ENCODE measurements around the gene SCCPDH. TPM values are rescaled to one million over a fixed set of nuclear protein-coding genes. Genes with fewer than 3 reads are reported as not detected.

The SCCPDH gene
- total RNA-seq, 1 donor from 2014 or later: 23.5 TPM

DNA sequence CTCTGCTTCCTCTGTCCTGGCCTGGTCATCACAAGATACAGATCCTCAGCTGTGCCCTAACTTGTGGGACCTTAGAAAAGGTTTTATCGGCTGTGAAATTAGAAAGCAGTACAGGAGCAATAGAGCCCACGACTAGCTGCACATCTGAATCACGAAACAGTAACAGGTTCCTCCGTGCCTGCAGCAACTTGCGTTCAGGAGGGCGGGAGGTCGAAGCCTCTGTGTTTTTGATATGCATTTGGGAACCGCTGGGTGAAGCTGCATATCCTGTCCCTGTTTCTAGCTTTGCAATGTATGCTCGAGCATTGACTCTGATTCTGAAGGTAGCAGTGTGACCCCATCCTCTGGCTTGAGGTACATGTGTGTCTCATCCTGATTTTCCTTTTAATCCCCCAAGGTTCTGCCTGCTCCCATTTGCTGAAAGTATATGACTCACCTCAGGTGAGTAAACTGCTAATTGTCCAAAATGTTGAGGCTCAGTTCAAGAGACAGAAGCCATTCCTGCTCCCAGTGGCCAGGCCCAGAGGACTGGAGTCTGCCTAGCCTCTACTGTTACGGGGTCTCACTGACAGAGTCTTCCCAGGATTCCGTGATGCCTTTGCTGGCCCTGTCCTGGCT lies 44.3 kb downstream of the SCCPDH start:
- peaks cover 5% of the 10 kb centered on the region for H3K36me3 Mint-ChIP-seq (ENCODE audit: low read depth)
- H3K27me3 Mint-ChIP-seq (ENCODE audit: insufficient read depth): no peaks in the 10 kb centered on the region
- no peak for DNase-seq (ENCODE audit: low spot score)
- intact Hi-C loops (cut with micrococcal nuclease): no loop called here
- H3K4me1 Mint-ChIP-seq (ENCODE audit: low read depth): no peaks in the 10 kb centered on the region
- H3K9me3 Mint-ChIP-seq: no peaks in the 10 kb centered on the region
- no peak overlapping the region for H3K27ac Mint-ChIP-seq
- H3K4me3 Mint-ChIP-seq: no peak overlapping the region

DNA sequence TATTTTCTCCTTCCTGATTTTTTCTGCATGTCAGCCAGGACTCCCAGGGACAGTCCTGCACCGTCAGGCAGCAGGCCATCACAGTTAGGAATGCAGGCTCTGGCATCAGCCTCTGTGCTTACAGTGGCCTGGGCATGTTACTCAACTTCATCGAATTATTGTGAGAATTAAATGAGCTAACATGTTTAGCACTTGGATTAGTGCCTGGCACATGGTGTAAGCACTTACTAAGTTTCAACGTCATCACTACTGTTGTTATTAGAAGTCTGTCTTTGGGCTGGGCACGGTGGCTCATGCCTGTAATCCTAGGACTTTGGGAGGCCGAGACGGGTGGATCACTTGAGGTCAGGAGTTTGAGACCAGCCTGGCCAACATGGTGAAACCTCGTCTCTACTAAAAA lies 45.1 kb downstream of the SCCPDH start:
- H3K9me3 Mint-ChIP-seq: no peaks in the 10 kb centered on the region
- H3K27me3 Mint-ChIP-seq (ENCODE audit: insufficient read depth): no peaks in the 10 kb centered on the region
- peaks cover 5% of the 10 kb centered on the region for H3K36me3 Mint-ChIP-seq (ENCODE audit: low read depth)
- H3K27ac Mint-ChIP-seq: no peak overlapping the region
- no peak overlapping the region for H3K4me3 Mint-ChIP-seq
- H3K4me1 Mint-ChIP-seq (ENCODE audit: low read depth): no peaks in the 10 kb centered on the region
- intact Hi-C loops (cut with micrococcal nuclease): no loop called here
- no peak for DNase-seq (ENCODE audit: low spot score)

DNA sequence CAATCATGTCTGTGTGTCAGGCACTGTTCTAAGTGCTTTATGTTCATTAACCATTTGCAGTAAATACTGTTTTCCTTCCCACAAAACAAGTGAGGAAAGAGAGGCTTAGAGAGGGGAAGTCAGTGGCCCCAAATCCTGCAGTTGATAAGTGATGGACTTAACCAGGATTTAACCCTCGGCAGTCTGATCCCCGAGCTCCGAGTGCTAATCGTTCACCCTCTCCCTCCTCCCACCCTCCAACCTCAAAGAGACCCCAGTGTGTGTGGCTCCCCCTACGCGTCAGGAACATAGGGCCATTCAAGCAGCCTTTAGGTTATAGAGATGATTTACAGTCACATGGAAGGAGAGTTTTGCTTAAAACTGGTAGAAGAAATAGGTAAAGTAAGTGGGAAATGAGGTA lies 47.2 kb downstream of the SCCPDH start:
- Mint-ChIP-seq H3K27ac (no peak overlapping the region), H3K4me3 (no peak overlapping the region), H3K27me3 (ENCODE audit: insufficient read depth) (no peaks in the 10 kb centered on the region), H3K36me3 (ENCODE audit: low read depth) (peaks cover 4% of the 10 kb centered on the region), H3K9me3 (no peaks in the 10 kb centered on the region), H3K4me1 (ENCODE audit: low read depth) (no peaks in the 10 kb centered on the region)
- intact Hi-C loops (cut with micrococcal nuclease): no loop called here
- DNase-seq (ENCODE audit: low spot score): no peak

DNA sequence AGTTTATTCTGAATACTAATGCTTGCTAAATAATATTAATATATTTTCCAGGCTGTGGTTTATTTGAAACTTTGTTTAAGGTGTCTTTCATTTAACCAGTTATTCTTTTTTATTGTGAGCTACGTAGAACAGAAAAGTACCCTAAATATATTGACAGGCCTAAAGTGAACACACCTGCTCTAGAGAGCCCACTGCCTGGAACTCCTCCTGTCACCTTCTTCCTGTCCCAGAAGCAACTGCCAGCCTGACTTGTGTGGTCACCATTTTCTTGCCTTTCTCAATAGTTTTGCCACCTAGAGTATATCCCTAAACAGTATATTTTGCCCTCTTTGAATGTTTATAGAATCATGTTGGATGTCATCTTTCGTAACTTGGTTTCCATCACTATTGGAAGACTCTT lies 48.5 kb downstream of the SCCPDH start:
- H3K9me3 Mint-ChIP-seq: no peaks in the 10 kb centered on the region
- H3K27ac Mint-ChIP-seq: no peak overlapping the region
- H3K27me3 Mint-ChIP-seq (ENCODE audit: insufficient read depth): no peaks in the 10 kb centered on the region
- H3K4me3 Mint-ChIP-seq: no peak overlapping the region
- no peaks in the 10 kb centered on the region for H3K4me1 Mint-ChIP-seq (ENCODE audit: low read depth)
- intact Hi-C loops (cut with micrococcal nuclease): no loop called here
- no peak for DNase-seq (ENCODE audit: low spot score)
- peaks cover 4% of the 10 kb centered on the region for H3K36me3 Mint-ChIP-seq (ENCODE audit: low read depth)

DNA sequence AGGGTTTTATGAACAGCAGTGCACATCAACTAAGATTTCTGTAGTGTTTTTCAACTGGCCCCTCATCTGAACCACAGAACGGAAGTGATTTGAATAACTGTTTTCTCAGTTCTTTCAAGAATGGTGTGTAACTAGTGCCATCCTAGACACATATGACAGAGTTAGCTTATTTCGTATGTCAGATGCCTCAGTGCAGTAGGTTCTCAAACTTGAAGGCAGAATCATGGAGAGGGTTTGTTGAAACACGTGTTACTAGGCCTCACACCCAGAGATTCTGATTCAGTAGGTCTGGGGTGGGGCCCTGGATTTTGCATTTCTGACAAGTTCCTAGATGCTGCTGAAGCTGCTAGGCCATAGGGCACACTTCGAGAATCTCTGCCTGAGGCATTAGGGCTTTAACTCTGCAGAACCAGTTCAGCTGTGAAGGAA lies 49.0 kb downstream of the SCCPDH start:
- H3K36me3 Mint-ChIP-seq (ENCODE audit: low read depth): peaks cover 4% of the 10 kb centered on the region
- no peak overlapping the region for H3K27ac Mint-ChIP-seq
- no peak overlapping the region for H3K4me3 Mint-ChIP-seq
- H3K4me1 Mint-ChIP-seq (ENCODE audit: low read depth): no peaks in the 10 kb centered on the region
- H3K27me3 Mint-ChIP-seq (ENCODE audit: insufficient read depth): no peaks in the 10 kb centered on the region
- no peaks in the 10 kb centered on the region for H3K9me3 Mint-ChIP-seq
- no peak for DNase-seq (ENCODE audit: low spot score)
- intact Hi-C loops (cut with micrococcal nuclease): no loop called here

DNA sequence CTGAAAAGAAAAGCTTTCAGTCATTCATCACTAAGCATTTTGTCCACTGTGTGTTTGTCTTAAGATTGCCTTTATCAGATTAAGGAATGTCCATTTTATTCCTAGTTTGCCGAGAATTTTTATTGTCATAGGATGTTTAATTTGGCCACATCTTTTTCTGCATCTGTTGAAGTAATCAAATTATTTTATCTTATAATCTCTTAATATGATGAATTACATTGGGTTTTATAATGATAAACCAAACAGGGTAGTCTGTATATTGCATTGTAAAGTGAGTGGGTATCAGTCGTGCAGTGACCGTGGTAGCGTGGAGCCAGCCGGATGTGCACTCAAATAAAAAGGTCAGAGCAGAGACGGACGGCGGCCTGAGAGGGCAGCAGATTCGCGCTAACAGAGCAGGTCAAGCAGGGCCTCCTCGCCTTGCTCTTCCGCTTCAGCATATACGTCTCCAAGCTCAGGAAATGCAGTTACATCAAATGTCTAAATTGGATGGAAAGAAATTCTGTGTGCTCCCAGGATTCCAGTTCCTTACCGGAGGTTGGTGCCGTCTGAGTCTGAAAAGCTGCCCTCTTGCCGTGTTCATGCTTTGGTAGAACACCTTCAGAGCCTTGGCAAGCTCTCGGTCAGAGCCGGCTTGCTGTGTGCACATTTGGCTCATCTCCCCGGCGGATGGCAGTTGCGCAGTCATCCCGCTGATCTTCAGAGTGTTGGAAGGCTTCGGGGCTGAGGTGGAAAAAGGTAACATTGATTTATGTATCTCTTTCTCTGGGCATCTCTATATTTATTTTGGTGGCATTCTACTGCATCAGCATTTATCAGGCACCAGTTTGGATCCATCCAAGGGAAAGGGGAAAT lies 51.5 kb downstream of the SCCPDH start:
- H3K27me3 Mint-ChIP-seq (ENCODE audit: insufficient read depth): no peaks in the 10 kb centered on the region
- H3K4me3 Mint-ChIP-seq: no peak overlapping the region
- intact Hi-C loops (cut with micrococcal nuclease): no loop called here
- no peaks in the 10 kb centered on the region for H3K4me1 Mint-ChIP-seq (ENCODE audit: low read depth)
- H3K27ac Mint-ChIP-seq: no peak overlapping the region
- H3K9me3 Mint-ChIP-seq: no peaks in the 10 kb centered on the region
- H3K36me3 Mint-ChIP-seq (ENCODE audit: low read depth): no peaks in the 10 kb centered on the region
- no peak for DNase-seq (ENCODE audit: low spot score)

DNA sequence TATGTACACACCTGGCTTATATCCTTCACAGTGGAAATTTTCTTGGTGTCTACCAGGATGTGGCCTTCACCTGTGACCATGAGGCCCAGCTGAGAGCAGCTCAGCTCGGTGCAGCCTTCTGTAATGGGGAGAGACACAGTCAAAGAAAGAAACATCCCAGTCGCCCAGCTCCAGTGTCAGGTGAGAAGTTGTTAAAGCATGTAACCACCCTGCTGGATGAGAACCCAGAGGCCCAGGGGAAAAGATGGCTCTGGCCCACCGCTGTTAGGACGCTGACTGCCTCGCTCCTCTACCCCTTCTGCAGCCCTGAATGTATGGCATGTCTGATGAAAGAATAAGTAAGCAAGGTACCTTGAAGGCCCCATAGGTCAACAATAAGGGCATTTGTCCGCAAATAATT lies 52.7 kb downstream of the SCCPDH start:
- intact Hi-C loops (cut with micrococcal nuclease): no loop called here
- H3K27ac Mint-ChIP-seq: no peak overlapping the region

DNA sequence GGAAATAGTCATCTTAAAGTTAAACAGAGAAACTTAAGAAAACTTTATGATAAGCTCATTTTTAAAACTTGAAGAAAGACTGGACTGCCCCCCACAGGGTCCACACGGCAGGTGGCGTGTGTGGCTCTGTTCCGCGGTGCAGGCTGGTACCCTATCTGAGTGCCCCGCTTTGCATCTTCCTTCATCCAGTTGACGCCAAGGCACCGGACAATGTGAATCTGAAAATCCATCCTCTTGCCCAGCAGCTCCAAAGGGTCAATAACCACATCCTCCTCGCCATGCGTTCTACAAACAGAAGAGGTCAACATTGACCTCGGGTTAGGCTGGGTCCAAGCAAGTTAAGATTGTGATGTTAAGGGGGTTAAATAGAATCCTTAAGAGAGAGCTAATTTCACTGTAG lies 54.5 kb downstream of the SCCPDH start:
- H3K27ac Mint-ChIP-seq: no peak overlapping the region
- DNase-seq (ENCODE audit: low spot score): no peak
- no peaks in the 10 kb centered on the region for H3K9me3 Mint-ChIP-seq
- intact Hi-C loops (cut with micrococcal nuclease): no loop called here
- no peak overlapping the region for H3K4me3 Mint-ChIP-seq
- H3K4me1 Mint-ChIP-seq (ENCODE audit: low read depth): peaks cover 6% of the 10 kb centered on the region
- H3K27me3 Mint-ChIP-seq (ENCODE audit: insufficient read depth): no peaks in the 10 kb centered on the region
- no peaks in the 10 kb centered on the region for H3K36me3 Mint-ChIP-seq (ENCODE audit: low read depth)

More for the DNA sequence above, 52.7 kb downstream of the SCCPDH start:
- H3K4me3 Mint-ChIP-seq: no peak overlapping the region
- no peaks in the 10 kb centered on the region for H3K36me3 Mint-ChIP-seq (ENCODE audit: low read depth)
- no peaks in the 10 kb centered on the region for H3K27me3 Mint-ChIP-seq (ENCODE audit: insufficient read depth)
- no peaks in the 10 kb centered on the region for H3K4me1 Mint-ChIP-seq (ENCODE audit: low read depth)
- H3K9me3 Mint-ChIP-seq: no peaks in the 10 kb centered on the region
- no peak for DNase-seq (ENCODE audit: low spot score)

DNA sequence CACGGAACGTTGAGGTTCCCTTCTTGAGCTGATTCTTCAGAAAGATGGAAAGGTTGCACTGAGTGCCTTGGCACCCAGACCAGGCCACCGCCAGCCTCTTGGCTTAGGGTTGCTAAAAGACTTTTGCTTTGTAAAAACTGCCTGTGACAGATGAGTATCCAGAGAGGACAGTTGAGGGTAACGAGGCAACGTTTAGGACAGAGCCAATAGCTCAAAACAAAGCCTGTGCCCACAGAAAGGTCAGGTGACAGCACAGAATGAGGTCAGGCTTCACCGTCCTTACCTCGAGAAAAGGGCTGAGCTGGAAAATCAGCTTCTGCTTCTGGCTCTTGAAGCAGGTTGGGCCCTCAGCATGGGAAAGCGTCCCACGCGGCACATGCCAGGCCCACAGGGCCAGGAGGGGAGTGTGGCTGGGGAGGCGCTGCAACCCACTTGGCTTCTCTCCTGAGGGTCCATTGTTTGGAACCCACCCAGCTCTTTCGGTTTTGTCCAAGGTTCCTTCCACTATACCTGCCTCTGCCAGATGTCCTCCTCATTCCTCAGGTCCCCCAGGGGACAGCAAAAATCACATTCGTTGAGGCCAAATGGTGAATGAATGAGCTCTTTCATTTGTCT lies 55.5 kb downstream of the SCCPDH start:
- no peak overlapping the region for H3K27ac Mint-ChIP-seq
- intact Hi-C loops (cut with micrococcal nuclease): no loop called here
- no peaks in the 10 kb centered on the region for H3K9me3 Mint-ChIP-seq
- peaks cover 6% of the 10 kb centered on the region for H3K4me1 Mint-ChIP-seq (ENCODE audit: low read depth)
- DNase-seq (ENCODE audit: low spot score): no peak
- H3K27me3 Mint-ChIP-seq (ENCODE audit: insufficient read depth): no peaks in the 10 kb centered on the region
- H3K36me3 Mint-ChIP-seq (ENCODE audit: low read depth): no peaks in the 10 kb centered on the region
- no peak overlapping the region for H3K4me3 Mint-ChIP-seq

DNA sequence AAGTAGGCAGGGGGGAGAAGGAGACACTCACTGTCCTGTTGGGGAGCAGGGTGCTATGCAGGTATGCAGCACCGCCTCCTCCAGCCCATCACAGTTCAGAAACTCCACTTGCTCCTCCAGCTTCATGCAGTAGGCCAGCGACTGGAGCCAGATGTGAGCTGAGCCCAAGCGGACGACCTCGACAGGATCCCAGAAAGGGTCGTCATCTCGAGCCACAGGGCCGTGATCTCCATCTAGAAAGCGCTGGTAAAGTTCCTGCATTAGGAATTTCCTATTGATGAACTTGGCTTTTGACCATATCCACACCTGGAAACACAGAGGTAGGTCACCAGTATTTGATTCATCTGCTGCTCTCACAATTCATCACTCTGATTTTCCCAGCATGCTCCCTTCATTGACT lies 56.1 kb downstream of the SCCPDH start:
- no peaks in the 10 kb centered on the region for H3K36me3 Mint-ChIP-seq (ENCODE audit: low read depth)
- peaks cover 6% of the 10 kb centered on the region for H3K4me1 Mint-ChIP-seq (ENCODE audit: low read depth)
- DNase-seq (ENCODE audit: low spot score): no peak
- no peaks in the 10 kb centered on the region for H3K27me3 Mint-ChIP-seq (ENCODE audit: insufficient read depth)
- intact Hi-C loops (cut with micrococcal nuclease): no loop called here
- no peak overlapping the region for H3K4me3 Mint-ChIP-seq
- no peaks in the 10 kb centered on the region for H3K9me3 Mint-ChIP-seq
- H3K27ac Mint-ChIP-seq: no peak overlapping the region

DNA sequence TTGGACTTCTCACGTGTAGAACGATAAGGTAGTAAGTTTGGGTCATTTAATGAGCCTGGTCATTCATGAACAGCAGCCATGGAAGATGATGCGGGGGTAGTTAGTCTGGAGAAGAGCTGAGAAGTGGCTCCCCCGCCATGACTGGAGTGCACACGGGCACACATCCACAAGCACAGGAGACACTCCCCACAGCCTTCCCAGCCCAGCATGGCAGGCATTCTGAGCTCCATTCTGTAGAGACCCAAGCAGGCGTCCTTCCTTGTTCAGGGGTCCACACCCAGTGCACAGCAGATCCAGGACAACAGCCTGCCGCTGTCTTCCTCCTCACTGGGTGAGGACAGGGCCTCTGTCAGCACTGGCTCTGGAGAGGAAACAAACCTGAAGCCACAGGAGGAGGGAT lies 57.0 kb downstream of the SCCPDH start:
- Mint-ChIP-seq H3K36me3 (ENCODE audit: low read depth) (no peaks in the 10 kb centered on the region), H3K4me3 (no peak overlapping the region), H3K9me3 (no peaks in the 10 kb centered on the region), H3K27me3 (ENCODE audit: insufficient read depth) (no peaks in the 10 kb centered on the region), H3K27ac (no peak overlapping the region), H3K4me1 (ENCODE audit: low read depth) (peaks cover 6% of the 10 kb centered on the region)
- no peak for DNase-seq (ENCODE audit: low spot score)
- intact Hi-C loops (cut with micrococcal nuclease): no loop called here

DNA sequence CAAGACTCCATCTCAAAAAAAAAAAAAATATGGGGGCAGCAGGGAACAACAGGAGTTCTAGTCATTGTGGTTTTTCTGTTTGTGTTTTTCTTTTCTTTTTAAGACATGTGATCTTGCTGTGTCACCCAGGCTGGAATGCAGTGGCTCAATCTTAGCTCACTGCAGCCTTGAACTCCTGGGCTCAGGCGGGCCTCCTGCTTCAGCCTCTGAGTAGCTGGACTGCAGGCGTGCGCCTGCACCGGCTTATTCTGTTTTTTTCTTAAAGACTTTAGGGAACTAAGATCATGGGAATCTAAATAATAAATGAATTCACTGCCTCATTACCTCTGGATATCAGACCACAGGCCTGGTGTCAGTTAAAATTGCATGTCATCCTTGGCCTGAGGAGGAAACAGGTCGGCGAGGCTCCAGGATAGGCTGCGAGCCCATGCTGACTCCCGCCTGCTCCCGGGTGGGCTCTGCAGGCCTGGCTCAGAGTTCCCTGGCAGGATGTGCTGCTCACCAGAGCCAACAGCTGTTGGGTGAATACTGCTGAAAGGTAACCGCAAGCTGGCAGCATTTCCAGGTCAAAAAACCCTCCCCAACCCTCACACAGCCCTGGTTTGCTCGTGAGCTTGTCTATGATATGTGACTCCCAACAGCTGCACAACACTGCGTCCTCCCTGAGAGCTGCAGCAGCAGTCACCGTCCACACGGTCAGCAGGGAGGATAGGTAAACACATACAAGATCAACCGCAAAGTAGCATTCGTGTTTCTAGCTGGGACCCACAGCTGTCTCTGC lies 58.1 kb downstream of the SCCPDH start:
- no peak for DNase-seq (ENCODE audit: low spot score)
- H3K27ac Mint-ChIP-seq: no peak overlapping the region

More for the DNA sequence above, 58.1 kb downstream of the SCCPDH start:
- Mint-ChIP-seq H3K4me3 (no peak overlapping the region), H3K9me3 (no peaks in the 10 kb centered on the region), H3K36me3 (ENCODE audit: low read depth) (no peaks in the 10 kb centered on the region), H3K4me1 (ENCODE audit: low read depth) (peaks cover 6% of the 10 kb centered on the region), H3K27me3 (ENCODE audit: insufficient read depth) (no peaks in the 10 kb centered on the region)
- intact Hi-C loops (cut with micrococcal nuclease): no loop called here

All from activated T-helper 1 cell treated with anti-CD3 and anti-CD28 coated beads, Interleukin-12 subunit alpha, Interleukin-12 subunit beta, Interleukin-2, Interleukin-4 antibody, amounts not matched to agents 30 ng/mL and 10 ng/mL and 1 ng/mL, durations not matched to agents 14 hours and 24 hours and 36 hours (primary cell).